HepG2 (cell line): ENCODE data around the gene PC. TPM values are rescaled to one million over a fixed set of nuclear protein-coding genes. Genes with fewer than 3 reads are reported as not detected.

Experiments
- ATAC-seq: fragments of 200-7000 bp; cut with Tn5 transposase; 3 replicates; pipeline ENCODE4 v1.9.1; 2020; ENCODE audit warnings: mild to moderate bottlenecking, moderate library complexity
- BruUV-seq: library from RNA; stranded (reverse); fragments of 400-500 nt; replicated peaks from 2 replicates; lab custom pipeline; 2021; lab: Mats Ljungman, UMichigan
- CTCF ChIA-PET: fragments of 300-600 bp; formaldehyde crosslinking; extraction: SDS; loops from one replicate; lab custom pipeline; 2021; ENCODE audit warnings: low total read pairs, inconsistent platforms, low intra/inter-chr PET ratio; lab: Yijun Ruan, JAX
- POLR2A ChIA-PET: fragments of 350-600 bp; sonication (Branson Sonifier 250); formaldehyde crosslinking; loops from one replicate; lab custom pipeline; 2020; ENCODE audit warnings: antibody characterized with exemption, inconsistent platforms; lab: Yijun Ruan, JAX
- DNase-seq: peaks from one replicate; pipeline ENCODE4 v3.0.0-alpha.2; 2015; ENCODE audit warnings: low spot score
- FAIRE-seq: peaks from 3 replicates; lab custom pipeline; 2011; peaks lifted over from hg19 to GRCh38; lab: Jason Lieb, UNC
- H2AFZ ChIP-seq: one replicate; pipeline ENCODE4 v1.6.1; 2011; ENCODE audit warnings: low read length, inconsistent platforms
- H3K27ac ChIP-seq: fragments of 300-600 bp; 3 replicates; pipeline ENCODE4 v1.8.0; 2011; ENCODE audit warnings: mixed run types, mild to moderate bottlenecking, mixed read lengths, low read length, inconsistent platforms; ENCODE audit not compliant: insufficient read depth; ENCODE audit errors: extremely low read length
- H3K27me3 ChIP-seq, 2 experiments: fragments of 200-600 bp in 1 of 2; 2 replicates in 1 of 2; 3 replicates in 1 of 2; pipeline versions ENCODE4 v1.6.0 to v1.8.0; 2011; ENCODE audit warnings: low read length in 2 of 2, mild to moderate bottlenecking in 2 of 2, moderate library complexity in 2 of 2, inconsistent platforms in 1 of 2; ENCODE audit not compliant: insufficient read depth in 2 of 2, control insufficient read depth in 1 of 2
- H3K36me3 ChIP-seq, 2 experiments: fragments of 200-600 bp in 1 of 2; replicated peaks in 1 of 2; 2 replicates in 1 of 2; 3 replicates in 1 of 2; pipeline versions ENCODE4 v1.5.1 to v1.8.0; 2011; ENCODE audit warnings: low read length in 2 of 2, inconsistent platforms in 1 of 2; ENCODE audit not compliant: insufficient read depth in 2 of 2, control insufficient read depth in 1 of 2
- H3K4me1 ChIP-seq: 2 replicates; pipeline ENCODE4 v1.5.1; 2012; ENCODE audit warnings: low read length, inconsistent platforms; ENCODE audit not compliant: insufficient read depth
- H3K4me2 ChIP-seq: 2 replicates; pipeline ENCODE4 v1.6.0; 2011; ENCODE audit warnings: low read depth, low read length, inconsistent platforms
- H3K4me3 ChIP-seq, 3 experiments: fragments of 200-600 bp in 1 of 3; sonication (generic), shearing (Covaris generic) in 1 of 3; replicated peaks in 1 of 3; 2 replicates each; pipeline ENCODE4 v1.5.1; 2011 to 2016; ENCODE audit warnings: low read length in 3 of 3, inconsistent platforms in 2 of 3, low read depth in 2 of 3, mild to moderate bottlenecking in 2 of 3, control low read depth in 1 of 3, mixed read lengths in 1 of 3; ENCODE audit not compliant: insufficient read depth in 1 of 3
- H3K79me2 ChIP-seq: one replicate; pipeline ENCODE4 v1.6.1; 2011; ENCODE audit warnings: low read length, inconsistent platforms; ENCODE audit not compliant: insufficient read depth
- H3K9ac ChIP-seq: 2 replicates; pipeline ENCODE4 v1.6.0; 2011; ENCODE audit warnings: mild to moderate bottlenecking, low read depth, low read length, inconsistent platforms; ENCODE audit not compliant: insufficient read depth
- H3K9me3 ChIP-seq: 2 replicates; pipeline ENCODE4 v1.5.1; 2012; ENCODE audit warnings: mild to moderate bottlenecking, low read length
- H4K20me1 ChIP-seq: 2 replicates; pipeline ENCODE4 v1.6.0; 2011; ENCODE audit warnings: inconsistent platforms, mild to moderate bottlenecking, low read length, moderate library complexity; ENCODE audit not compliant: insufficient read depth
- AGO2 ChIP-seq: fragments of 200-400 bp; formaldehyde crosslinking; optimal IDR thresholded peaks from 2 replicates; pipeline ENCODE3; 2017; ENCODE audit warnings: mild to moderate bottlenecking, low read depth, low read length, moderate library complexity
- BCL3 ChIP-seq: sonication (generic); formaldehyde crosslinking; IDR thresholded peaks from 2 replicates; pipeline ENCODE4 v1.5.1; 2020; ENCODE audit warnings: mild to moderate bottlenecking, missing genetic modification reagents, moderate library complexity
- HMGA1 ChIP-seq: sonication (generic); formaldehyde crosslinking; conservative IDR thresholded peaks from 2 replicates; pipeline ENCODE4 v1.4.0; 2020; ENCODE audit warnings: missing genetic modification reagents
- POLR2G ChIP-seq: fragments of 200-400 bp; formaldehyde crosslinking; IDR thresholded peaks from 2 replicates; pipeline ENCODE4 v1.6.1; 2018; ENCODE audit warnings: mild to moderate bottlenecking, low read depth, low read length, moderate library complexity
- ZNF788 ChIP-seq: sonication (generic); formaldehyde crosslinking; IDR thresholded peaks from 2 replicates; pipeline ENCODE4 v1.5.0; 2020; ENCODE audit warnings: mild to moderate bottlenecking, missing genetic modification reagents, borderline replicate concordance
- WGBS: methylation state at CpG from one replicate; pipeline ENCODE4 v1.1.6; 2017; ENCODE audit warnings: low lambda C conversion rate; 5-methylcytosine and 5-hydroxymethylcytosine counted together
- in situ Hi-C: cut with HindIII; loops from 2 replicates; pipeline ENCODE4 v1.10.0; 2017; ENCODE audit warnings: low pct_unique_long_range_greater_than_20kb; ENCODE audit not compliant: extremely low pct_ligation_motif_present
- intact Hi-C: fragments of 100-400 bp; cut with micrococcal nuclease; formaldehyde crosslinking; loops from one replicate; pipeline ENCODE4 v1.10.0; 2022; ENCODE audit not compliant: unreplicated experiment
- polyA plus RNA-seq, 8 experiments: library from polyadenylated mRNA; depleted of rRNA in 3 of 8; stranded (reverse) in 7 of 8; unstranded in 1 of 8; fragments of >200 nt; fragmentation: Illumina TruSeq in 4 of 8; extraction: Trizol in 4 of 8; gene quantifications; 2 replicates each; pipeline versions ENCODE4 v1.2.1 to v1.2.3, GENCODE V29; 2011 to 2016; ENCODE audit warnings: low read depth in 4 of 8, missing spikeins in 1 of 8, mixed read lengths in 1 of 8; ENCODE audit not compliant: insufficient read depth in 1 of 8
- total RNA-seq, 5 experiments: library from RNA; depleted of rRNA; stranded (reverse); fragments of >200 nt; fragmentation: Illumina TruSeq; extraction: Trizol; gene quantifications; 2 replicates each; pipeline ENCODE4 v1.2.3, GENCODE V29; 2016; ENCODE audit warnings: low read depth in 1 of 5
- TF ChIP-seq, protein P1 (sequence below): IDR thresholded peaks from 2 replicates; pipeline ENCODE4 v1.6.1; 2016; ENCODE audit warnings: missing genetic modification reagents, missing compliant biosample characterization

The PC gene
- total and polyA plus RNA-seq, 2 of the 13 experiments (the other 11 are each of a cell fraction or from before 2014, with no cell fraction given): 29.0 to 39.0 TPM

- TF ChIP-seq BCL3: no peak
These were observed 102.3 kb downstream of the PC start (continued) for GRCh38 chr11:66855574-66856495.

GRCh38 chr11:66854729-66855211 lies 103.4 kb downstream of the PC start:
- no peak for DNase-seq
- Histone ChIP-seq H3K4me2 (no peak overlapping the region), H3K4me3 (no peak overlapping the region), H3K9ac (no peak overlapping the region), H3K27ac (no peak overlapping the region)
- intact Hi-C loops: no loop called here
- POLR2A ChIA-PET: interaction anchor here (1.4 to 2.7 kb wide), 3 partner anchors 11 to 121 kb away, joined by 5 to 24 read pairs (median 6); partner anchors contain the start of genes C11orf86 and RCE1
- TF ChIP-seq POLR2G: 0 out of 2 replicates have a peak, but pooled peaks have one; percentile 33
- no peak for TF ChIP-seq HMGA1
- TF ChIP-seq AGO2: peak; percentile 22
- TF ChIP-seq, protein P1, sequence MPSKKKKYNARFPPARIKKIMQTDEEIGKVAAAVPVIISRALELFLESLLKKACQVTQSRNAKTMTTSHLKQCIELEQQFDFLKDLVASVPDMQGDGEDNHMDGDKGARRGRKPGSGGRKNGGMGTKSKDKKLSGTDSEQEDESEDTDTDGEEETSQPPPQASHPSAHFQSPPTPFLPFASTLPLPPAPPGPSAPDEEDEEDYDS (CRISPR knock-in tag): no peak
- TF ChIP-seq ZNF788 (CRISPR knock-in tag): no peak
- TF ChIP-seq, all 625 proteins: peak for 2
- CTCF ChIA-PET: no interaction called here
- no peaks in the 10 kb centered on the region for H3K9me3 ChIP-seq
- no peak for FAIRE-seq
- H3K36me3 ChIP-seq: peaks cover 9 to 10% of the 10 kb centered on the region in 2 experiments; a peak in 3 of 5 replicates
- no peak overlapping the region for H2AFZ ChIP-seq
- no peaks in the 10 kb centered on the region for H3K79me2 ChIP-seq
- no peaks in the 10 kb centered on the region for H4K20me1 ChIP-seq
- peaks cover 11% of the 10 kb centered on the region for H3K4me1 ChIP-seq
- in situ Hi-C loops: no loop called here
- no peaks in the 10 kb centered on the region for H3K27me3 ChIP-seq
- BruUV-seq: no TSS peak
- no peak for ATAC-seq
- 99% methylated on average over 13 of the region's 15 CpGs for WGBS
